GM12878 (cell line): Measurements from ENCODE around the gene AFAP1L2. TPM values are rescaled to one million over a fixed set of nuclear protein-coding genes. Genes with fewer than 3 reads are reported as not detected.

ENCODE experiments used
- ATAC-seq: fragments of 200-7000 bp; cut with Tn5 transposase; 3 replicates; pipeline ENCODE4 v1.9.1; 2020; ENCODE audit warnings: mild to moderate bottlenecking, moderate library complexity
- BruUV-seq: library from RNA; stranded (reverse); fragments of 400-500 nt; replicated peaks from 2 replicates; lab custom pipeline; 2021; lab: Mats Ljungman, UMichigan
- CTCF ChIA-PET: fragments of 300-600 bp; sonication (Branson Sonifier 250); formaldehyde crosslinking; extraction: SDS; loops from one replicate; lab custom pipeline; 2021; ENCODE audit warnings: inconsistent platforms; lab: Yijun Ruan, JAX
- POLR2A ChIA-PET: fragments of 350-600 bp; formaldehyde crosslinking; extraction: SDS; loops from one replicate; lab custom pipeline; 2021; ENCODE audit warnings: inconsistent platforms; lab: Charles Lee
- RAD21 ChIA-PET: fragments of 300-600 bp; sonication (Branson Sonifier 250); formaldehyde crosslinking; loops from one replicate; lab custom pipeline; 2023; ENCODE audit warnings: antibody characterized with exemption; ENCODE audit not compliant: unreplicated experiment; lab: Charles Lee
- SMC1A ChIA-PET: fragments of 300-600 bp; sonication (Branson Sonifier 250); formaldehyde crosslinking; loops from one replicate; lab custom pipeline; 2023; ENCODE audit not compliant: unreplicated experiment, uncharacterized antibody; lab: Charles Lee
- DNase-seq: peaks from one replicate; pipeline ENCODE4 v3.0.0-alpha.2; 2011; ENCODE audit warnings: low read depth, low spot score
- FAIRE-seq: peaks from 3 replicates; lab custom pipeline; 2011; peaks lifted over from hg19 to GRCh38; lab: Jason Lieb, UNC
- H2AFZ ChIP-seq: 2 replicates; pipeline ENCODE4 v1.6.0; 2011; ENCODE audit warnings: low read depth, low read length, control low read depth; ENCODE audit not compliant: control insufficient read depth
- H3K27ac ChIP-seq: 2 replicates; pipeline ENCODE4 v1.5.1; 2011; ENCODE audit warnings: control low read depth; ENCODE audit not compliant: control insufficient read depth, insufficient read depth
- H3K27me3 ChIP-seq, 2 experiments: replicated peaks in 1 of 2; 2 replicates each; pipeline versions ENCODE4 v1.6.0 to v1.6.1; 2011; ENCODE audit warnings: low read length in 1 of 2; ENCODE audit not compliant: control insufficient read depth in 2 of 2, insufficient read depth in 2 of 2
- H3K36me3 ChIP-seq, 2 experiments: 2 replicates each; pipeline ENCODE4 v1.5.1; 2011; ENCODE audit warnings: low read length in 1 of 2; ENCODE audit not compliant: control insufficient read depth in 2 of 2, insufficient read depth in 2 of 2
- H3K4me1 ChIP-seq: 2 replicates; pipeline ENCODE4 v1.6.1; 2011; ENCODE audit warnings: mild to moderate bottlenecking, low read length, moderate library complexity, mixed read lengths; ENCODE audit not compliant: control insufficient read depth, insufficient read depth
- H3K4me2 ChIP-seq: 2 replicates; pipeline ENCODE4 v1.6.0; 2011; ENCODE audit warnings: control low read depth; ENCODE audit not compliant: control insufficient read depth, insufficient read depth
- H3K4me3 ChIP-seq: fragments of 200-600 bp; sonication (generic); 2 replicates; pipeline ENCODE4 v1.5.1; 2016
- H3K79me2 ChIP-seq: 2 replicates; pipeline ENCODE4 v1.6.0; 2011; ENCODE audit warnings: low read length; ENCODE audit not compliant: control insufficient read depth, insufficient read depth
- H3K9ac ChIP-seq: 2 replicates; pipeline ENCODE4 v1.8.0; 2011; ENCODE audit warnings: low read length, control low read depth, mixed read lengths; ENCODE audit not compliant: control insufficient read depth, insufficient read depth
- H3K9me3 ChIP-seq: replicated peaks from 3 replicates; pipeline ENCODE4 v1.5.1; 2011; ENCODE audit warnings: mild to moderate bottlenecking, low read length; ENCODE audit not compliant: control insufficient read depth, insufficient read depth
- H4K20me1 ChIP-seq: 2 replicates; pipeline ENCODE4 v1.6.0; 2011; ENCODE audit not compliant: control insufficient read depth, insufficient read depth
- CHD2 ChIP-seq: IDR thresholded peaks from 2 replicates; pipeline ENCODE4 v1.6.1; 2011; ENCODE audit warnings: low read depth, low read length, improper control_type of control experiment, borderline replicate concordance
- KDM1A ChIP-seq: fragments of 200-600 bp; sonication (generic); IDR thresholded peaks from 2 replicates; pipeline ENCODE4 v1.6.1; 2016; ENCODE audit warnings: borderline replicate concordance
- MLLT1 ChIP-seq: fragments of 450-650 bp; IDR thresholded peaks from 2 replicates; pipeline ENCODE4 v1.6.1; 2016; ENCODE audit warnings: mild to moderate bottlenecking
- NFIC ChIP-seq: IDR thresholded peaks from 2 replicates; pipeline ENCODE4 v1.6.1; 2012; ENCODE audit warnings: low read depth, mild to moderate bottlenecking, inconsistent platforms, low read length, moderate library complexity
- NFYA ChIP-seq: IDR thresholded peaks from 2 replicates; pipeline ENCODE4 v1.6.1; 2011; ENCODE audit warnings: low read depth, mild to moderate bottlenecking, low read length, improper control_type of control experiment, borderline replicate concordance
- NFYB ChIP-seq: IDR thresholded peaks from 2 replicates; pipeline ENCODE4 v1.6.1; 2011; ENCODE audit warnings: low read depth, mild to moderate bottlenecking, low read length, improper control_type of control experiment, moderate library complexity; ENCODE audit not compliant: insufficient read depth
- POU2F2 ChIP-seq: IDR thresholded peaks from 3 replicates; pipeline ENCODE4 v1.6.1; 2011; ENCODE audit warnings: low read depth, mild to moderate bottlenecking, low read length, borderline replicate concordance
- RCOR1 ChIP-seq: conservative IDR thresholded peaks from 2 replicates; pipeline ENCODE4 v1.6.1; 2012; ENCODE audit warnings: low read depth, low read length, improper control_type of control experiment
- RELA ChIP-seq: fragments of 450-650 bp; IDR thresholded peaks from 2 replicates; pipeline ENCODE4 v1.8.0; 2014; ENCODE audit warnings: borderline replicate concordance; ENCODE audit not compliant: partially characterized antibody
- SKIL ChIP-seq: fragments of 450-650 bp; IDR thresholded peaks from 2 replicates; pipeline ENCODE4 v1.6.1; 2017; ENCODE audit warnings: mild to moderate bottlenecking, low read depth, inconsistent platforms; ENCODE audit not compliant: poor library complexity, severe bottlenecking
- SMARCA5 ChIP-seq: fragments of 450-650 bp; IDR thresholded peaks from 2 replicates; pipeline ENCODE4 v1.6.1; 2017; ENCODE audit warnings: mild to moderate bottlenecking
- STAT1 ChIP-seq: fragments of 450-650 bp; conservative IDR thresholded peaks from 2 replicates; pipeline ENCODE4 v1.6.1; 2014; ENCODE audit warnings: antibody characterized with exemption, mild to moderate bottlenecking
- ZNF217 ChIP-seq: fragments of 450-650 bp; IDR thresholded peaks from 2 replicates; pipeline ENCODE4 v1.6.1; 2017; ENCODE audit warnings: antibody characterized with exemption, mild to moderate bottlenecking
- ZNF622 ChIP-seq: fragments of 450-650 bp; IDR thresholded peaks from 2 replicates; pipeline ENCODE4 v1.6.1; 2017; ENCODE audit warnings: mild to moderate bottlenecking, inconsistent platforms
- WGBS: methylation state at CpG from one replicate; pipeline ENCODE4 v1.1.6; 2016; ENCODE audit warnings: low lambda C conversion rate; ENCODE audit not compliant: insufficient replicate concordance, insufficient coverage; ENCODE audit errors: missing lambda C conversion rate; 5-methylcytosine and 5-hydroxymethylcytosine counted together
- in situ Hi-C: fragments of 300-500 bp; cut with MboI; formaldehyde crosslinking; loops from 9 replicates; pipeline ENCODE4 v1.14.3; 2018; ENCODE audit warnings: mixed read lengths
- intact Hi-C: fragments of 100-400 bp; cut with micrococcal nuclease; formaldehyde crosslinking; loops from one replicate; pipeline ENCODE4 v1.14.2; 2022; ENCODE audit not compliant: unreplicated experiment
- polyA plus RNA-seq, 11 experiments: library from polyadenylated mRNA; depleted of rRNA in 4 of 11; unstranded in 6 of 11; stranded (reverse) in 5 of 11; fragments of >200 nt; fragmentation: Nextera tagmentation in 4 of 11; fragmentation: Illumina TruSeq in 1 of 11; extraction: Ambion mirVana in 4 of 11; extraction: Trizol in 1 of 11; gene quantifications; 1 replicate in 1 of 11; 2 replicates in 10 of 11; pipeline versions ENCODE4 v1.2.1 to v1.2.3, GENCODE V29; 2011 to 2016; ENCODE audit warnings: inconsistent platforms in 2 of 11, missing spikeins in 2 of 11, low read depth in 1 of 11
- total RNA-seq, 4 experiments: library from RNA; depleted of rRNA in 3 of 4; stranded (reverse); fragments of >200 nt in 3 of 4; fragmentation: Illumina TruSeq in 1 of 4; extraction: Trizol in 1 of 4; gene quantifications; 2 replicates each; pipeline versions ENCODE4 v1.2.1 to v1.2.3, GENCODE V29; 2013 to 2021

Gene AFAP1L2
- total and polyA plus RNA-seq, 10 of the 15 experiments (the other 5 are each of a cell fraction or from before 2014, with no cell fraction given) = 0.03 to 4.0 (median 0.34) TPM

GRCh38 chr10:114329634-114330365, 74.5 kb downstream of the AFAP1L2 start:
- Histone ChIP-seq H3K4me1 (no peaks in the 10 kb centered on the region; the same call in 1 of the 2 replicates), H3K79me2 (no peaks in the 10 kb centered on the region), H3K4me2 (no peak overlapping the region), H4K20me1 (no peaks in the 10 kb centered on the region), H3K4me3 (no peak overlapping the region), H3K36me3 (no peaks in the 10 kb centered on the region), H3K27me3 (peaks cover 0 to 2% of the 10 kb centered on the region in 2 experiments; a peak in 1 of 4 replicates), H3K9ac (no peak overlapping the region), H3K9me3 (no peaks in the 10 kb centered on the region), H2AFZ (no peak overlapping the region), H3K27ac (no peak overlapping the region)
- POLR2A ChIA-PET = no interaction called here
- no TSS peak for BruUV-seq
- CTCF ChIA-PET = no interaction called here
- RAD21 ChIA-PET = no interaction called here
- ATAC-seq (0 out of 3 replicates have a peak, but pooled peaks have one; percentile 16), FAIRE-seq (no peak), DNase-seq (no peak)
- WGBS = 14% methylated on average over 10 of the region's 10 CpGs
- intact Hi-C loops = no loop called here
- TF ChIP-seq CHD2 = no peak
- no peak for TF ChIP-seq STAT1
- TF ChIP-seq KDM1A = no peak
- TF ChIP-seq RELA = no peak
- no peak for TF ChIP-seq NFIC
- SMC1A ChIA-PET = interaction anchor here (1.1 kb wide), 1 partner anchor 26 kb away, joined by 3 read pairs; no protein-coding TSS in a partner anchor
- in situ Hi-C loops = no loop called here

- H4K20me1 ChIP-seq = no peaks in the 10 kb centered on the region
- no peak for TF ChIP-seq NFYB
- no peak for TF ChIP-seq ZNF217
- no peak for TF ChIP-seq SKIL
- no peak for TF ChIP-seq POU2F2
- TF ChIP-seq RCOR1 = no peak
- TF ChIP-seq MLLT1 = no peak
- TF ChIP-seq SMARCA5 = no peak
- no peak for TF ChIP-seq NFYA
- TF ChIP-seq ZNF622 = no peak
- H3K4me1 ChIP-seq = no peaks in the 10 kb centered on the region; the same call in 1 of the 2 replicates
- H3K36me3 ChIP-seq = no peaks in the 10 kb centered on the region
- no peak overlapping the region for H3K4me3 ChIP-seq
- H3K27me3 ChIP-seq = peaks cover 0 to 2% of the 10 kb centered on the region in 2 experiments; a peak in 2 of 4 replicates
- H2AFZ ChIP-seq = no peak overlapping the region
- no peak for DNase-seq
- ATAC-seq = no peak
- ChIA-PET CTCF (no interaction called here), POLR2A (no interaction called here), SMC1A (no interaction called here), RAD21 (no interaction called here)
- FAIRE-seq = no peak
- in situ Hi-C loops (no loop called here), intact Hi-C loops (no loop called here)
- no peak overlapping the region for H3K4me2 ChIP-seq
- no peak overlapping the region for H3K9ac ChIP-seq
- H3K79me2 ChIP-seq = no peaks in the 10 kb centered on the region
- no peak overlapping the region for H3K27ac ChIP-seq
- 35% methylated on average over 6 of the region's 6 CpGs for WGBS
- no TSS peak for BruUV-seq
- H3K9me3 ChIP-seq = no peaks in the 10 kb centered on the region
Observed at GRCh38 chr10:114328874-114329273, 75.4 kb downstream of the AFAP1L2 start.
